GM21360 (cell line): Measurements from ENCODE around the gene RAB31.

Experiments used
- ATAC-seq: cut with Tn5 transposase; IDR thresholded peaks from one replicate; pipeline ENCODE4 v1.9.1; 2021; ENCODE audit warnings: mild to moderate bottlenecking, moderate library complexity; ENCODE audit not compliant: unreplicated experiment

The RAB31 gene

GRCh38 chr18:9858642-9859041 lies 150.5 kb downstream of the RAB31 start:
- no peak for ATAC-seq

GRCh38 chr18:9859232-9859631 lies 151.1 kb downstream of the RAB31 start:
- no peak for ATAC-seq

- ATAC-seq = no peak
Observed at GRCh38 chr18:9860682-9861081, 152.6 kb downstream of the RAB31 start.

- peak; percentile 78 for ATAC-seq
Observed at GRCh38 chr18:9861157-9861556, 153.1 kb downstream of the RAB31 start.

- no peak for ATAC-seq
Observed at GRCh38 chr18:9861933-9862332, 153.8 kb downstream of the RAB31 start.

GRCh38 chr18:9862686-9863085 lies 154.6 kb downstream of the RAB31 start:
- no peak for ATAC-seq

GRCh38 chr18:9863282-9863681 lies 155.2 kb downstream of the RAB31 start:
- ATAC-seq = no peak

GRCh38 chr18:9865764-9866490 lies 157.8 kb downstream of the RAB31 start:
- ATAC-seq = no peak

GRCh38 chr18:9866627-9867026 lies 158.5 kb downstream of the RAB31 start:
- no peak for ATAC-seq

- no peak for ATAC-seq
Observed at GRCh38 chr18:9867071-9867594, 159.0 kb downstream of the RAB31 start.

- ATAC-seq = no peak
Observed at GRCh38 chr18:9868857-9869714, 161.0 kb downstream of the RAB31 start.

GRCh38 chr18:9869715-9870430 lies 161.8 kb downstream of the RAB31 start:
- peak; percentile 75 for ATAC-seq

GRCh38 chr18:9870431-9871008 lies 162.4 kb downstream of the RAB31 start:
- peak; percentile 15 for ATAC-seq

GRCh38 chr18:9871244-9871746 lies 163.2 kb downstream of the RAB31 start:
- ATAC-seq = no peak

GRCh38 chr18:9872823-9873222 lies 164.7 kb downstream of the RAB31 start:
- no peak for ATAC-seq

- no peak for ATAC-seq
Observed at GRCh38 chr18:9874728-9875127, 166.6 kb downstream of the RAB31 start.

GRCh38 chr18:9876212-9876866 lies 168.2 kb downstream of the RAB31 start:
- no peak for ATAC-seq

- no peak for ATAC-seq
Observed at GRCh38 chr18:9876867-9877654, 169.0 kb downstream of the RAB31 start.

- ATAC-seq = no peak
Observed at GRCh38 chr18:9877655-9878014, 169.5 kb downstream of the RAB31 start.
